PC-9 (cell line): ENCODE data around the gene ABR.

Source experiments
- CTCF ChIP-seq: fragments of 200-600 bp; sonication (generic); conservative IDR thresholded peaks from 2 replicates; pipeline ENCODE4 v1.6.1; 2017; ENCODE audit warnings: mixed run types, antibody characterized with exemption, mild to moderate bottlenecking, moderate library complexity
- EZH2 ChIP-seq: fragments of 200-600 bp; sonication (generic); IDR thresholded peaks from 2 replicates; pipeline ENCODE4 v1.8.0; 2017; ENCODE audit warnings: antibody characterized with exemption, low read depth

- TF ChIP-seq CTCF (no peak), EZH2 (no peak)
Observed at GRCh38 chr17:1143573-1143972, 36.2 kb downstream of the ABR start.
